ENCODE results near the gene ABI3.
"Not testable (repeated sequence)": the region's sequence is repeated elsewhere in the genome, so short reads cannot be mapped to it uniquely, and the experiment has no call there.

ABI3 gene

GRCh38 chr17:49260011-49260816 is 49.7 kb downstream of the ABI3 start:
- DNase-seq (ENCODE audit: low read depth in 2 of 2) = peak; percentile 81 to 92
- peak overlapping the region; percentile 45 to 48 for H3K4me3 ChIP-seq (replicated peaks in 1 of 2; ENCODE audit: low read depth in 2 of 2, low read length in 2 of 2)
- no peak for TF ChIP-seq CTCF (IDR thresholded peaks at IDR 0.05; ENCODE audit: low read depth, low read length)

GRCh38 chr17:49260817-49261291 is 50.3 kb downstream of the ABI3 start:
- peak overlapping the region; percentile 45 to 48 for H3K4me3 ChIP-seq (replicated peaks in 1 of 2; ENCODE audit: low read depth in 2 of 2, low read length in 2 of 2)
- no peak for TF ChIP-seq CTCF (IDR thresholded peaks at IDR 0.05; ENCODE audit: low read depth, low read length)
- DNase-seq (ENCODE audit: low read depth in 2 of 2) = no peak

- not testable (repeated sequence) for H3K4me3 ChIP-seq (replicated peaks in 1 of 2; ENCODE audit: low read depth in 2 of 2, low read length in 2 of 2); DNase-seq (ENCODE audit: low read depth in 2 of 2)
Measured at GRCh38 chr17:49261540-49261939, 51.0 kb downstream of the ABI3 start.

GRCh38 chr17:49266233-49266632 is 55.7 kb downstream of the ABI3 start:
- DNase-seq (ENCODE audit: low read depth in 2 of 2) = no peak
- TF ChIP-seq CTCF (IDR thresholded peaks at IDR 0.05; ENCODE audit: low read depth, low read length) = no peak
- H3K4me3 ChIP-seq (replicated peaks in 1 of 2; ENCODE audit: low read depth in 2 of 2, low read length in 2 of 2) = no peak overlapping the region

- no peak overlapping the region for H3K4me3 ChIP-seq (replicated peaks in 1 of 2; ENCODE audit: low read depth in 2 of 2, low read length in 2 of 2)
- DNase-seq (ENCODE audit: low read depth in 2 of 2) = no peak
- no peak for TF ChIP-seq CTCF (IDR thresholded peaks at IDR 0.05; ENCODE audit: low read depth, low read length)
Measured at GRCh38 chr17:49267912-49268311, 57.4 kb downstream of the ABI3 start.

GRCh38 chr17:49269356-49269755 is 58.8 kb downstream of the ABI3 start:
- TF ChIP-seq CTCF (IDR thresholded peaks at IDR 0.05; ENCODE audit: low read depth, low read length) = no peak

More at GRCh38 chr17:49269356-49269755, 58.8 kb downstream of the ABI3 start:
- DNase-seq (ENCODE audit: low read depth in 2 of 2) = no peak
- H3K4me3 ChIP-seq (replicated peaks in 1 of 2; ENCODE audit: low read depth in 2 of 2, low read length in 2 of 2) = no peak overlapping the region

Measured in cardiac fibroblast (primary cell).